Pancreas (tissue), 10 donors: ENCODE results near the gene MYO3A. TPM values are rescaled to one million over a fixed set of nuclear protein-coding genes. Genes with fewer than 3 reads are reported as not detected.

Source experiments
- ATAC-seq, 4 donors: fragments of 200-7000 bp; cut with Tn5 transposase; one replicate each; pipeline versions ENCODE4 v1.8.0 to v1.9.1; 2020; ENCODE audit warnings: mild to moderate bottlenecking in 4 of 4, moderate library complexity in 4 of 4
- DNase-seq, 6 donors: peaks; one replicate each; pipeline ENCODE4 v3.0.0-alpha.2; 2020
- FAIRE-seq: peaks from 2 replicates; lab custom pipeline; 2012; peaks lifted over from hg19 to GRCh38; lab: Jason Lieb, UNC
- H3K27ac ChIP-seq, 4 donors: fragments of 200-600 bp; sonication (generic); 1 replicate in 3 of 4; 2 replicates in 1 of 4; pipeline versions ENCODE4 v1.5.0 to v1.8.0; 2020
- H3K27me3 ChIP-seq, 4 donors: fragments of 200-600 bp; one replicate each; pipeline ENCODE4 v1.8.0; 2021
- H3K36me3 ChIP-seq, 3 donors: fragments of 200-600 bp; sonication (generic) in 1 of 3; one replicate each; pipeline versions ENCODE4 v1.5.0 to v1.8.0; 2020 to 2021
- H3K4me1 ChIP-seq, 3 donors: fragments of 200-600 bp; one replicate each; pipeline ENCODE4 v1.8.0; 2021
- H3K4me3 ChIP-seq, 4 donors: fragments of 200-600 bp; sonication (generic) in 2 of 4; one replicate each; pipeline versions ENCODE4 v1.5.0 to v1.8.0; 2020 to 2021
- H3K9me3 ChIP-seq, 4 donors: fragments of 200-600 bp; one replicate each; pipeline ENCODE4 v1.8.0; 2021
- WGBS, 2 donors: extraction: QIAGEN DNeasy Blood & Tissue Kit; methylation state at CpG; one replicate each; pipeline ENCODE4 v1.1.7; 2013; 5-methylcytosine and 5-hydroxymethylcytosine counted together
- intact Hi-C, 3 donors: fragments of 100-400 bp; cut with DNase I; formaldehyde crosslinking; loops; one replicate each; pipeline versions ENCODE4 v1.11.1 to v1.14.2; 2022
- polyA plus RNA-seq, 2 donors: library from polyadenylated mRNA; stranded (reverse); fragments of 200-250 nt; gene quantifications; one replicate each; pipeline ENCODE4 v1.2.3, GENCODE V29; 2013
- total RNA-seq, 6 donors: library from RNA; stranded (reverse); fragmentation: NEBNext Ultra II Directional in 4 of 6; extraction: Animal tissue kit (Norgen Biotek cat#: 25700) in 4 of 6; gene quantifications; one replicate each; pipeline versions ENCODE4 v1.2.1 to v1.2.4, GENCODE V29; 2021 to 2023
- TF ChIP-seq, protein P1 (sequence below), 4 donors: fragments of 200-600 bp; sonication (generic) in 3 of 4; IDR thresholded peaks; one replicate each; pipeline versions ENCODE4 v1.5.0 to v1.8.0; 2021; ENCODE audit warnings: antibody characterized with exemption in 4 of 4
- donor health status: healthy with polysubstance abuse.
- donor health status: DM: no; HTN: no; CAD: no; lungs with moderate emphysema.
- donor health status: DM: no; HTN: no; CAD: no.
- donor health status: control.
- donor health status: control.
- donor health status: Bipolar disorder and iron deficiency.
- donor health status: DM: yes; HTN: yes; CAD: no.
- donor health status: DM: no; HTN: no; CAD: no.
- donor health status: DM: no; HTN: no; CAD: no.
- donor health status: DM: yes; HTN: yes; CAD: no.

The MYO3A gene
- total and polyA plus RNA-seq, 8 donors: 0.85 to 14.3 (median 1.9) TPM

- Histone ChIP-seq H3K4me1 (no peaks in the 10 kb centered on the region), H3K27me3 (no peaks in the 10 kb centered on the region), H3K27ac (no peak overlapping the region), H3K36me3 (no peaks in the 10 kb centered on the region), H3K9me3 (no peaks in the 10 kb centered on the region), H3K4me3 (no peak overlapping the region)
- WGBS, 2 donors: 74 to 88% methylated on average over 4 of the region's 4 CpGs
- intact Hi-C loops: no loop called here
- ATAC-seq (no peak), DNase-seq (no peak), FAIRE-seq (no peak)
- TF ChIP-seq, protein P1, sequence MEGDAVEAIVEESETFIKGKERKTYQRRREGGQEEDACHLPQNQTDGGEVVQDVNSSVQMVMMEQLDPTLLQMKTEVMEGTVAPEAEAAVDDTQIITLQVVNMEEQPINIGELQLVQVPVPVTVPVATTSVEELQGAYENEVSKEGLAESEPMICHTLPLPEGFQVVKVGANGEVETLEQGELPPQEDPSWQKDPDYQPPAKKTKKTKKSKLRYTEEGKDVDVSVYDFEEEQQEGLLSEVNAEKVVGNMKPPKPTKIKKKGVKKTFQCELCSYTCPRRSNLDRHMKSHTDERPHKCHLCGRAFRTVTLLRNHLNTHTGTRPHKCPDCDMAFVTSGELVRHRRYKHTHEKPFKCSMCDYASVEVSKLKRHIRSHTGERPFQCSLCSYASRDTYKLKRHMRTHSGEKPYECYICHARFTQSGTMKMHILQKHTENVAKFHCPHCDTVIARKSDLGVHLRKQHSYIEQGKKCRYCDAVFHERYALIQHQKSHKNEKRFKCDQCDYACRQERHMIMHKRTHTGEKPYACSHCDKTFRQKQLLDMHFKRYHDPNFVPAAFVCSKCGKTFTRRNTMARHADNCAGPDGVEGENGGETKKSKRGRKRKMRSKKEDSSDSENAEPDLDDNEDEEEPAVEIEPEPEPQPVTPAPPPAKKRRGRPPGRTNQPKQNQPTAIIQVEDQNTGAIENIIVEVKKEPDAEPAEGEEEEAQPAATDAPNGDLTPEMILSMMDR (IDR thresholded peaks at IDR 0.05): no peak
Observed at GRCh38 chr10:26157734-26158133, 223.7 kb downstream of the MYO3A start.

GRCh38 chr10:26169466-26169865 is 235.4 kb downstream of the MYO3A start:
- H3K36me3 ChIP-seq: no peaks in the 10 kb centered on the region

DNA sequence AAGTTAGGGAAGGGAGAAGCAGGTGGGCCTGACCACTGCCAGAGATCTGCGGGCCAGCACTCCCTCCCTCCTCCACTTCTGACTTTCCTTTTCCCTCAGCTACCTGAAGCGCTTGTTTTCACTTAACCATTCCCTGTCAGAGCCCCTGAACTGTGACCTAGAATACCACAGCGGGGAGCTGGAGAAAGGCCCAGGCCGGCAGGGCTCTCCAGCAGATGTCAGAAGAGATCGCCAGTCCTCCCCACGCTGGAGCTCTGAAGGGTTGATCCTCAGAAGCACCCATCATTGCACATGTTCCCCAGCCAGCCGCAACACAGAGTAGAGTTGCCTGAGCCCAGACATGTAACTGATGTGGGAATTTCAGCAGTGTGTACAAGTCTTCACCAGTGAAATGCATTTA is 238.1 kb downstream of the MYO3A start:
- TF ChIP-seq, protein P1 (IDR thresholded peaks at IDR 0.05): no peak
- DNase-seq: no peak
- no peak for FAIRE-seq
- no peaks in the 10 kb centered on the region for H3K36me3 ChIP-seq
- H3K27me3 ChIP-seq: no peaks in the 10 kb centered on the region
- ATAC-seq: no peak
- no peaks in the 10 kb centered on the region for H3K9me3 ChIP-seq
- no peak overlapping the region for H3K4me3 ChIP-seq
- WGBS, 2 donors: 63 to 72% methylated on average over 7 of the region's 7 CpGs
- no peaks in the 10 kb centered on the region for H3K4me1 ChIP-seq
- no peak overlapping the region for H3K27ac ChIP-seq
- intact Hi-C loops: no loop called here

More at GRCh38 chr10:26169466-26169865, 235.4 kb downstream of the MYO3A start:
- no peak overlapping the region for H3K4me3 ChIP-seq
- ATAC-seq (no peak), FAIRE-seq (no peak), DNase-seq (no peak)
- no peaks in the 10 kb centered on the region for H3K9me3 ChIP-seq
- TF ChIP-seq, protein P1 (IDR thresholded peaks at IDR 0.05): no peak
- H3K4me1 ChIP-seq: no peaks in the 10 kb centered on the region
- intact Hi-C loops: no loop called here
- no peak overlapping the region for H3K27ac ChIP-seq
- no peaks in the 10 kb centered on the region for H3K27me3 ChIP-seq
- WGBS, 2 donors: 65 to 70% methylated on average over 2 of the region's 2 CpGs

- Histone ChIP-seq H3K4me3 (no peak overlapping the region), H3K9me3 (no peaks in the 10 kb centered on the region), H3K27me3 (no peaks in the 10 kb centered on the region), H3K4me1 (no peaks in the 10 kb centered on the region), H3K27ac (no peak overlapping the region), H3K36me3 (no peaks in the 10 kb centered on the region)
- TF ChIP-seq, protein P1 (IDR thresholded peaks at IDR 0.05): no peak
- intact Hi-C loops: no loop called here
- DNase-seq: no peak
- FAIRE-seq: no peak
- 20 to 36% methylated on average over 2 of the region's 2 CpGs for whole genome bisulfite sequencing, 2 donors
- ATAC-seq: no peak
Observed at GRCh38 chr10:26173837-26174236, 239.8 kb downstream of the MYO3A start.

DNA sequence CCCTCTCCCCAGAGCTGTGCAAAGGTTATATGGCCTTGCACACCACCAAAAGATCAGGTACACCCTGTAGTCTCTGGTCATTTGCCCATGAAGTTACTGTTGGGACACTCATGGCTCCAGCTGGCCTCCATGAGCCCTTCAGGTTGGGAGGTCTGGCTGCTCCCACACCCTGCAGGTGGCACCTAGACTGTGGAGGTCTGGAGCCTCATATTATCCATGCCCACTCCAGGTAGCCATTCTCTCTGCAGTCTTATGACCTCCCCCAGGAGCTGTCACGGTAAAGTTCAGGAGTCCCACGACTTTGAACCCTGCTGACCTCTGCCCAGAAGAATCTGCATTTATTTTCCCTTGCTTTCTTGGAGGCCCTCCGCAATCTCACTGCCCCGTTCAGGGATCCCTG is 243.3 kb downstream of the MYO3A start:
- no peaks in the 10 kb centered on the region for H3K36me3 ChIP-seq
- no peak overlapping the region for H3K27ac ChIP-seq
- intact Hi-C loops: no loop called here
- no peaks in the 10 kb centered on the region for H3K9me3 ChIP-seq
- no peaks in the 10 kb centered on the region for H3K4me1 ChIP-seq
- TF ChIP-seq, protein P1 (IDR thresholded peaks at IDR 0.05): no peak
- no peaks in the 10 kb centered on the region for H3K27me3 ChIP-seq
- H3K4me3 ChIP-seq: no peak overlapping the region
- FAIRE-seq (no peak), ATAC-seq (no peak), DNase-seq (no peak)
- 73 to 75% methylated on average over 4 of the region's 4 CpGs for WGBS, 2 donors
